ENCODE results near the gene MKLN1. TPM values are rescaled to one million over a fixed set of nuclear protein-coding genes. Genes with fewer than 3 reads are reported as not detected.

Gene MKLN1
- total RNA-seq, 2 experiments from 2014 or later, result 38.5 TPM

- peaks cover 9% of the 10 kb centered on the region for H3K4me1 Mint-ChIP-seq (ENCODE audit: low read depth)
- intact Hi-C loops (cut with micrococcal nuclease), result no loop called here
- ChIA-PET CTCF (no interaction called here), POLR2A (no interaction called here)
- ATAC-seq, result no peak
- TF ChIP-seq CTCF (IDR thresholded peaks at IDR 0.05), result no peak
- H3K27ac Mint-ChIP-seq, result no peak overlapping the region
- no peak overlapping the region for H3K4me3 Mint-ChIP-seq
- H3K36me3 Mint-ChIP-seq (ENCODE audit: low read depth), result peaks cover 16% of the 10 kb centered on the region
- H3K9me3 Mint-ChIP-seq, result no peaks in the 10 kb centered on the region
- DNase-seq, result no peak
- no peaks in the 10 kb centered on the region for H3K27me3 Mint-ChIP-seq
Measured at GRCh38 chr7:131431289-131431688, 103.6 kb downstream of the MKLN1 start.

- no peak for TF ChIP-seq CTCF (IDR thresholded peaks at IDR 0.05)
- intact Hi-C loops (cut with micrococcal nuclease), result no loop called here
- peaks cover 9% of the 10 kb centered on the region for H3K4me1 Mint-ChIP-seq (ENCODE audit: low read depth)
- peaks cover 17% of the 10 kb centered on the region for H3K36me3 Mint-ChIP-seq (ENCODE audit: low read depth)
- no peak for DNase-seq
- no peak overlapping the region for H3K4me3 Mint-ChIP-seq
- no peak overlapping the region for H3K27ac Mint-ChIP-seq
- ATAC-seq, result no peak
- no peaks in the 10 kb centered on the region for H3K27me3 Mint-ChIP-seq
- ChIA-PET POLR2A (interaction anchor here (0.6 to 0.8 kb wide), 2 partner anchors 19 to 128 kb away, joined by 3 read pairs; no protein-coding TSS in a partner anchor), CTCF (no interaction called here)
- no peaks in the 10 kb centered on the region for H3K9me3 Mint-ChIP-seq
Measured at GRCh38 chr7:131431756-131432155, 104.1 kb downstream of the MKLN1 start.

DNA sequence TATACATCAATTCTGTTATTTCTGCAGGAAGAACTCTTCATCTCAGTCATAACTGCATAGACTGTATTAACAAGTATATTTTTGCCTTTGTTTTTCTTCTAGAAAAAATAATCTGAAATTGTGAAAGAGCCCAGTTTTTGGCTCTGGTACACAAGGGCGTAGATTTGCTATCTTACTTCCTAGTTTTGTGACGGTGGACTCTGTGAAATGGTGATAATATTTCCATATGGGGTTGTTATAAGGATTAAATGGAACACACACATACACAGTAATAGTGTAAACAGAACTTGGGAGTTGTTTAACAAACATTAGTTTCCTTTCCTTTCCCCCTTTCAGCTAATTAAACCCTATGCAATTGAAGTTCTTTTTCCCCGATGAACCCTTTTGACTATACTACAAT lies 108.7 kb downstream of the MKLN1 start:
- CTCF ChIA-PET, result no interaction called here
- Mint-ChIP-seq H3K9me3 (peaks cover 2% of the 10 kb centered on the region), H3K27ac (no peak overlapping the region), H3K27me3 (no peaks in the 10 kb centered on the region), H3K4me1 (ENCODE audit: low read depth) (peaks cover 6% of the 10 kb centered on the region), H3K4me3 (no peak overlapping the region), H3K36me3 (ENCODE audit: low read depth) (peaks cover 30% of the 10 kb centered on the region)
- no peak for ATAC-seq
- no peak for TF ChIP-seq CTCF (IDR thresholded peaks at IDR 0.05)
- POLR2A ChIA-PET, result interaction anchor here (0.7 kb wide), 1 partner anchor 10 kb away, joined by 3 read pairs; no protein-coding TSS in a partner anchor
- intact Hi-C loops (cut with micrococcal nuclease), result no loop called here
- no peak for DNase-seq

- no peak for ATAC-seq
- H3K9me3 Mint-ChIP-seq, result peaks cover 2% of the 10 kb centered on the region
- no peaks in the 10 kb centered on the region for H3K27me3 Mint-ChIP-seq
- no peak overlapping the region for H3K27ac Mint-ChIP-seq
- intact Hi-C loops (cut with micrococcal nuclease), result no loop called here
- no peak for DNase-seq
- TF ChIP-seq CTCF (IDR thresholded peaks at IDR 0.05), result no peak
- H3K36me3 Mint-ChIP-seq (ENCODE audit: low read depth), result peaks cover 43% of the 10 kb centered on the region
- ChIA-PET CTCF (interaction anchor here (0.6 to 1.3 kb wide), 5 partner anchors 12 to 1487 kb away, joined by 3 to 4 read pairs (median 3); no protein-coding TSS in a partner anchor), POLR2A (interaction anchor here (1.0 kb wide), 1 partner anchor 11 kb away, joined by 3 read pairs; no protein-coding TSS in a partner anchor)
- no peak overlapping the region for H3K4me3 Mint-ChIP-seq
- H3K4me1 Mint-ChIP-seq (ENCODE audit: low read depth), result peaks cover 6% of the 10 kb centered on the region
Measured at GRCh38 chr7:131438969-131439368, 111.3 kb downstream of the MKLN1 start.

- H3K4me3 Mint-ChIP-seq, result no peak overlapping the region
- ChIA-PET CTCF (no interaction called here), POLR2A (no interaction called here)
- TF ChIP-seq CTCF (IDR thresholded peaks at IDR 0.05), result no peak
- intact Hi-C loops (cut with micrococcal nuclease), result no loop called here
- no peak for DNase-seq
- peaks cover 2% of the 10 kb centered on the region for H3K9me3 Mint-ChIP-seq
- no peaks in the 10 kb centered on the region for H3K27me3 Mint-ChIP-seq
- no peak overlapping the region for H3K27ac Mint-ChIP-seq
- H3K4me1 Mint-ChIP-seq (ENCODE audit: low read depth), result no peaks in the 10 kb centered on the region
- ATAC-seq, result no peak
- H3K36me3 Mint-ChIP-seq (ENCODE audit: low read depth), result peaks cover 43% of the 10 kb centered on the region
Measured at GRCh38 chr7:131443496-131443895, 115.8 kb downstream of the MKLN1 start.

All from activated CD8-positive, alpha-beta T cell treated with anti-CD3 and anti-CD28 coated beads for 36 hours (primary cell).